Activated naive CD8-positive, alpha-beta T cell treated with anti-CD3 and anti-CD28 coated beads, Interleukin-2, amount 50 U/mL, for 24 hours (primary cell): ENCODE data around the gene HTN3.
"Not testable (repeated sequence)": the region's sequence is repeated elsewhere in the genome, so short reads cannot be mapped to it uniquely, and the experiment has no call there.

Experiments
- ATAC-seq: fragments of 150-1000 bp; cut with Tn5 transposase; one replicate; pipeline ENCODE4 v1.10.0; 2021
- DNase-seq: peaks from one replicate; pipeline ENCODE4 v3.0.0; 2021
- H3K27ac Mint-ChIP-seq: one replicate; pipeline ENCODE4 v1.8.0; 2021; ENCODE audit warnings: mild to moderate bottlenecking, mixed read lengths
- H3K27me3 Mint-ChIP-seq: one replicate; pipeline ENCODE4 v1.8.0; 2021; ENCODE audit warnings: mixed read lengths
- H3K36me3 Mint-ChIP-seq: one replicate; pipeline ENCODE4 v1.8.0; 2021; ENCODE audit warnings: low read depth, mixed read lengths
- H3K4me1 Mint-ChIP-seq: one replicate; pipeline ENCODE4 v1.8.0; 2021; ENCODE audit warnings: mixed read lengths
- H3K4me3 Mint-ChIP-seq: one replicate; pipeline ENCODE4 v1.8.0; 2021; ENCODE audit warnings: mild to moderate bottlenecking, moderate library complexity, mixed read lengths
- H3K9me3 Mint-ChIP-seq: one replicate; pipeline ENCODE4 v1.8.0; 2021; ENCODE audit warnings: mixed read lengths

HTN3 gene

DNA sequence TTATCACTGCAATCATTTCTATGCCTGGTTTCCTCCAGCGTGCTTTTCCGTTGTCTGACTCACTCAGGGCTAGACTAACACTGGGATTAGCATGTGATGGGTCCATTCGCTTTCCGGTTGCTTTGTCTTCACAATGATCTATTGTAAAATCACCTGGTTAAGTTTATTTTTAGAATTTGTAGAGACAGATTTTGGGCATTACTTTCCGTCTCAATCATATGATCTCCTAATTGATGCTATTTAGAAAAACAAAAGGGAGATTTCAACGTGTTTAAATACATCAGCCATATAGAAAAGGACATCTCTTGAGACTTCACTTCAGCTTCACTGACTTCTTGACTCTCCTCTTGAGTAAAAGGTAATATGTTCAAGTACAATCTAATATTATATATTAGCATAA, 21.9 kb downstream of the HTN3 start, which contains the start of gene HTN1:
TSS of gene HTN1 (plus strand) at position 301 of the 400 bp plus-strand sequence. CDS start 2,639 bp downstream, outside the sequence.
- DNase-seq, H3K9me3 Mint-ChIP-seq, H3K27ac Mint-ChIP-seq, ATAC-seq, H3K36me3 Mint-ChIP-seq, H3K27me3 Mint-ChIP-seq, H3K4me1 Mint-ChIP-seq, H3K4me3 Mint-ChIP-seq: not testable (repeated sequence)

DNA sequence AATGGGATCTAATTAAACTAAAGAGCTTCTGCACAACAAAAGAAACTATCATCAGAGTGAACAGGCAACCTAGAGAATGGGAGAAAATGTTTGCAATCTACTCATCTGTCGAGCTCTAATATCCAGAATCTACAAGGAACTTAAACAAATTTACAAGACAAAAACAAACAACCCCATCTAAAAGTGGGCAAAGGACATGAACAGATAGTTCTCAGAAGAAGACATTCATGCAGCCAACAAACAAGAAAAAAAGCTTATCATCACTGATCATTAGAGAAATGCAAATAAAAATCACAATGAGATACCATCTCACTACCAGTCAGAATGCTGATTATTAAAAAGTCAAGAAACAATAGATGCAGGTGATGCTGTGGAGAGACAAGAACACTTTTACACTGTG, 28.3 kb downstream of the HTN3 start:
- H3K4me3 Mint-ChIP-seq, H3K27ac Mint-ChIP-seq, DNase-seq, ATAC-seq, H3K9me3 Mint-ChIP-seq, H3K27me3 Mint-ChIP-seq, H3K4me1 Mint-ChIP-seq, H3K36me3 Mint-ChIP-seq: not testable (repeated sequence)

DNA sequence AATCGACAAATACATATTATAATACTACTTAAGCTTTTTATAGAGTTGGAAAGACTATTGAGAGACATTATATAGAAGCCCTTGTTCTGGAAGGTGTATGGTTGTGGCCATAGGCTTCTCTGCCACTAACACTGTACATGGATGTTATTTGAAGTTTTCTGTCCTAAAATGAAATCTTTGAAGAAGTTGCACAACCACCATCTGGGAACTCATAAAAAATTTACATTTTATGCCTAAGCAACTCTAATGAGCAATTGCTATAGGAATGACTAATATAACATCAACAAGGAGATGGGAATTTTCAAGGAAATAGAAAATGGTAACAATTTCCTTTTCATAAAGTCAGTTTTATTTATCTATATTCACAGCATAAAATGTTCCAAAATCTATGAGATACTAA, 29.4 kb downstream of the HTN3 start:
- H3K27me3 Mint-ChIP-seq: no peaks in the 10 kb centered on the region
- H3K4me1 Mint-ChIP-seq: no peaks in the 10 kb centered on the region
- H3K4me3 Mint-ChIP-seq: no peak overlapping the region
- H3K27ac Mint-ChIP-seq: no peak overlapping the region
- no peak for ATAC-seq
- no peaks in the 10 kb centered on the region for H3K36me3 Mint-ChIP-seq
- no peak for DNase-seq
- H3K9me3 Mint-ChIP-seq: peaks cover 6% of the 10 kb centered on the region

DNA sequence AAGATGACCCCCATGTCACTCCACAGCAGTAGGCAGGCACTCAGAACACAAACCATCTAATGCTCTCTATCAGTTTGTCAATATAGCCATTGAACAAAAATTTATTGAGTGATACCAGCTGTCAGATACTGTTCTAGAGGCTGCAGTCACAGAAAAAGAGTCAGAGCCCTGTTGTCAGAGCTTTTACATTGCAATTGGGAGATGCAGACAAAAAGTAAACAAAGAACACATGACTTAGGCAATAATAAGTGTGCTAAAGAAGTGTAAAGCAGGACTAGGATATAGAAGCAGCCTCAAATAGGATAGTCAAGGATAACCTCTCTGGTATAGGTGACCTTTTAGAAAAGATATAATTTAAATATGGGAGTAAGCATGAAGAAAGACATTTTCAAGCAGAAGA, 30.9 kb downstream of the HTN3 start:
- no peaks in the 10 kb centered on the region for H3K36me3 Mint-ChIP-seq
- peaks cover 6% of the 10 kb centered on the region for H3K9me3 Mint-ChIP-seq
- DNase-seq (no peak), ATAC-seq (no peak)
- H3K4me1 Mint-ChIP-seq: no peaks in the 10 kb centered on the region
- no peak overlapping the region for H3K4me3 Mint-ChIP-seq
- H3K27me3 Mint-ChIP-seq: no peaks in the 10 kb centered on the region
- no peak overlapping the region for H3K27ac Mint-ChIP-seq

DNA sequence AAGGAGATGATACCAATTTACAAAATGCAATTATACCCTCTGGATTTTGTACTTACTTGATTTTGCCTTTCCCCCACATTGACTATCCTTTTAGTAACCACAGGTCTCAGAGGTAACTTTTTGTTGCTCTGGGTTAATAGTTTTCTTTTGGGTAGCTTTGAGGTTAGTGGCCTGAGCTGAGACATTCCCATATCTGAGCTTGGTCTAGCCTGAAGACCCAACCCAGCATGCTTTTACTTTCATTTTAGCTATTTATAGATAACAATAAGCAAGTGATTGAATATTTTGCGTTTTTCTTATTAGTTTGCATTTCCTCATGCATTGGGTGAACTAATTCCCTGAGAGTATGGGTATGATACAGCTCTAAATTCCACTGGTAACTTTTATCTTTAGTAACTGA, 33.7 kb downstream of the HTN3 start:
- DNase-seq (no peak), ATAC-seq (no peak)
- no peaks in the 10 kb centered on the region for H3K36me3 Mint-ChIP-seq
- no peak overlapping the region for H3K4me3 Mint-ChIP-seq
- no peaks in the 10 kb centered on the region for H3K27me3 Mint-ChIP-seq
- H3K27ac Mint-ChIP-seq: no peak overlapping the region
- H3K9me3 Mint-ChIP-seq: no peaks in the 10 kb centered on the region
- H3K4me1 Mint-ChIP-seq: no peaks in the 10 kb centered on the region

DNA sequence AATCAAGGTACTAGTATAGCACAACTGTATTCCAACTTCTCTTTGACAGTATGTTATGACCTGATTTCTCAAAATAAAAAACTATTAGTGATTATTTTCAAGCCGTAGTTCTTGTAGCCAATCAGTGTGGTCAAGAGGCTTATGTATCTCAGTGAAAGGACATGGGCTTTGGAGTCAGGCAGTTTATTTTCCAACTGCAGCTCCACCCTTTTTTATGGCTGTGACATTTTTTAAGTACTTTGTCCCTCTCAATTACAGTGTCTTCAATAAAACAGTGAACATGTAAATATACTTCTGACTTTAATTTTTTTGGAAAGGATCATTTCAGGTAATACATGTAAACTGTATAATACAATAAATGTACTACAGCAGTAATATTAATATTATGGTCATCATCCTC, 51.9 kb downstream of the HTN3 start:
- no peak overlapping the region for H3K27ac Mint-ChIP-seq
- no peaks in the 10 kb centered on the region for H3K4me1 Mint-ChIP-seq
- H3K4me3 Mint-ChIP-seq: no peak overlapping the region

More for the DNA sequence above, 51.9 kb downstream of the HTN3 start:
- ATAC-seq: no peak
- Mint-ChIP-seq H3K9me3 (no peaks in the 10 kb centered on the region), H3K27me3 (no peaks in the 10 kb centered on the region), H3K36me3 (no peaks in the 10 kb centered on the region)
- no peak for DNase-seq
